HG03378 (cell line): ENCODE measurements around the gene SEH1L.
"Not testable (repeated sequence)": the region's sequence is repeated elsewhere in the genome, so short reads cannot be mapped to it uniquely, and the experiment has no call there.

Experiments used
- ATAC-seq: cut with Tn5 transposase; IDR thresholded peaks from one replicate; pipeline ENCODE4 v1.9.1; 2021; ENCODE audit warnings: mild to moderate bottlenecking, moderate library complexity; ENCODE audit not compliant: unreplicated experiment

SEH1L gene

GRCh38 chr18:12995424-12995823, 47.6 kb downstream of the SEH1L start:
- no peak for ATAC-seq

GRCh38 chr18:12995952-12996477, 48.2 kb downstream of the SEH1L start:
- ATAC-seq = no peak

- ATAC-seq = no peak
Measured at GRCh38 chr18:12996661-12997292, 49.0 kb downstream of the SEH1L start.

- ATAC-seq = not testable (repeated sequence)
Measured at GRCh38 chr18:12997330-12997729, 49.5 kb downstream of the SEH1L start.

- ATAC-seq = peak; percentile 56
Measured at GRCh38 chr18:12998332-12999060, 50.7 kb downstream of the SEH1L start.

GRCh38 chr18:13003466-13003896, 55.7 kb downstream of the SEH1L start:
- no peak for ATAC-seq

- ATAC-seq = no peak
Measured at GRCh38 chr18:13004396-13004795, 56.6 kb downstream of the SEH1L start.

GRCh38 chr18:13005289-13005688, 57.5 kb downstream of the SEH1L start:
- ATAC-seq = no peak

GRCh38 chr18:13006531-13007247, 58.9 kb downstream of the SEH1L start:
- no peak for ATAC-seq

- ATAC-seq = no peak
Measured at GRCh38 chr18:13007248-13007560, 59.4 kb downstream of the SEH1L start.

- no peak for ATAC-seq
Measured at GRCh38 chr18:13011719-13012118, 63.9 kb downstream of the SEH1L start.

- ATAC-seq = no peak
Measured at GRCh38 chr18:13014232-13014631, 66.4 kb downstream of the SEH1L start.

- no peak for ATAC-seq
Measured at GRCh38 chr18:13014818-13015217, 67.0 kb downstream of the SEH1L start.

GRCh38 chr18:13017247-13017875, 69.5 kb downstream of the SEH1L start:
- ATAC-seq = no peak

GRCh38 chr18:13018374-13018773, 70.6 kb downstream of the SEH1L start:
- ATAC-seq = no peak

- ATAC-seq = peak; percentile 77
Measured at GRCh38 chr18:13019301-13019700, 71.5 kb downstream of the SEH1L start.

- ATAC-seq = no peak
Measured at GRCh38 chr18:13022644-13023043, 74.8 kb downstream of the SEH1L start.

- ATAC-seq = no peak
Measured at GRCh38 chr18:13025233-13025632, 77.4 kb downstream of the SEH1L start.

- no peak for ATAC-seq
Measured at GRCh38 chr18:13026583-13027270, 78.9 kb downstream of the SEH1L start.

- no peak for ATAC-seq
Measured at GRCh38 chr18:13028869-13029268, 81.1 kb downstream of the SEH1L start.

- no peak for ATAC-seq
Measured at GRCh38 chr18:13032173-13032572, 84.4 kb downstream of the SEH1L start.
